HEK293 (cell line): ENCODE results near the gene MRTFB.

ENCODE experiments used
- CTCF ChIP-seq: fragments of 450-650 bp; formaldehyde crosslinking; IDR thresholded peaks from 2 replicates; pipeline ENCODE4 v1.5.1; 2016; ENCODE audit warnings: missing biosample characterization, missing genetic modification characterization
- HOXA7 ChIP-seq: sonication (generic); formaldehyde crosslinking; IDR thresholded peaks from 2 replicates; pipeline ENCODE4 v1.8.1; 2022; ENCODE audit warnings: missing genetic modification reagents, borderline replicate concordance
- PATZ1 ChIP-seq: fragments of 450-650 bp; formaldehyde crosslinking; IDR thresholded peaks from 2 replicates; pipeline ENCODE4 v1.5.1; 2016; ENCODE audit warnings: missing biosample characterization, missing genetic modification characterization
- ZBTB26 ChIP-seq: fragments of 450-650 bp; formaldehyde crosslinking; optimal IDR thresholded peaks from 2 replicates; pipeline ENCODE3; 2016; ENCODE audit warnings: missing biosample characterization, mild to moderate bottlenecking, missing genetic modification characterization
- ZBTB7A ChIP-seq: fragments of 450-650 bp; formaldehyde crosslinking; IDR thresholded peaks from 2 replicates; pipeline ENCODE4 v1.5.1; 2016; ENCODE audit warnings: low read depth, missing biosample characterization, missing genetic modification characterization
- ZNF138 ChIP-seq: fragments of 450-650 bp; formaldehyde crosslinking; IDR thresholded peaks from 2 replicates; pipeline ENCODE4 v1.5.1; 2016; ENCODE audit warnings: missing biosample characterization, missing genetic modification characterization, borderline replicate concordance
- ZNF175 ChIP-seq: fragments of 450-650 bp; formaldehyde crosslinking; IDR thresholded peaks from 2 replicates; pipeline ENCODE4 v1.5.1; 2016; ENCODE audit warnings: missing biosample characterization, missing genetic modification characterization
- ZNF23 ChIP-seq: fragments of 450-650 bp; formaldehyde crosslinking; IDR thresholded peaks from 2 replicates; pipeline ENCODE4 v1.5.1; 2016; ENCODE audit warnings: missing biosample characterization, missing genetic modification characterization, borderline replicate concordance
- ZNF398 ChIP-seq: fragments of 450-650 bp; formaldehyde crosslinking; IDR thresholded peaks from 2 replicates; pipeline ENCODE4 v1.5.1; 2017; ENCODE audit warnings: missing biosample characterization, missing genetic modification characterization
- ZNF776 ChIP-seq: fragments of 450-650 bp; formaldehyde crosslinking; IDR thresholded peaks from 2 replicates; pipeline ENCODE4 v1.5.0; 2017; ENCODE audit warnings: missing biosample characterization, missing genetic modification characterization, borderline replicate concordance

GRCh38 chr16:14164916-14165662 is 94.0 kb downstream of the MRTFB start:
- no peak for TF ChIP-seq ZNF175
- TF ChIP-seq CTCF (tag by site-specific recombination), result no peak
- no peak for TF ChIP-seq ZBTB7A (tag by site-specific recombination)
- no peak for TF ChIP-seq PATZ1 (tag by site-specific recombination)
- TF ChIP-seq ZNF138 (tag by site-specific recombination), result no peak
- TF ChIP-seq HOXA7 (CRISPR knock-in tag), result no peak
- no peak for TF ChIP-seq ZNF398 (tag by site-specific recombination)
- no peak for TF ChIP-seq ZBTB26 (tag by site-specific recombination)
- TF ChIP-seq ZNF776, result no peak
- no peak for TF ChIP-seq ZNF23 (tag by site-specific recombination)
